ENCODE measurements around the gene POR. TPM values are rescaled to one million over a fixed set of nuclear protein-coding genes. Genes with fewer than 3 reads are reported as not detected.

The POR gene
- total RNA-seq, 1 experiment from 2014 or later, result 162 TPM

DNA sequence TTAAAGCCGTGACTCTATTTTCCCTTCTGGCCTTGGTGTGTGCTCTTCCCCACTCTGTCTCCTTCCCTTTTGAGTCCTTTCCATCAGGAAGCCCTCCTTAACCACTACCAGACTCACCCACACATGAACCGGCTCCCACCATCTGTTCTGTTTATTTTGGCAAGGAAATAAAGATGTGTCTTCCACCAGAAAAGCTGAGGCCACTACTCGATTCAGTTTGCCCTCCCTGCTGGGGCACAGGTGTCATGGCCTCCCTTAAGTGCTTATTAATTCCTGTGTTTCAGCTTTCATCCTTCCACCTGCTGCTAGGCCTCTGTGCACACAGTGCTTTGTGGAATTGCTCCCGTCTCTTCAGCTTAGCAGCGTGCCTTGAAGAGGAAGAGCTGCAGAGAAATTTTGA, 16.7 kb downstream of the POR start:
- TF ChIP-seq, protein P1, sequence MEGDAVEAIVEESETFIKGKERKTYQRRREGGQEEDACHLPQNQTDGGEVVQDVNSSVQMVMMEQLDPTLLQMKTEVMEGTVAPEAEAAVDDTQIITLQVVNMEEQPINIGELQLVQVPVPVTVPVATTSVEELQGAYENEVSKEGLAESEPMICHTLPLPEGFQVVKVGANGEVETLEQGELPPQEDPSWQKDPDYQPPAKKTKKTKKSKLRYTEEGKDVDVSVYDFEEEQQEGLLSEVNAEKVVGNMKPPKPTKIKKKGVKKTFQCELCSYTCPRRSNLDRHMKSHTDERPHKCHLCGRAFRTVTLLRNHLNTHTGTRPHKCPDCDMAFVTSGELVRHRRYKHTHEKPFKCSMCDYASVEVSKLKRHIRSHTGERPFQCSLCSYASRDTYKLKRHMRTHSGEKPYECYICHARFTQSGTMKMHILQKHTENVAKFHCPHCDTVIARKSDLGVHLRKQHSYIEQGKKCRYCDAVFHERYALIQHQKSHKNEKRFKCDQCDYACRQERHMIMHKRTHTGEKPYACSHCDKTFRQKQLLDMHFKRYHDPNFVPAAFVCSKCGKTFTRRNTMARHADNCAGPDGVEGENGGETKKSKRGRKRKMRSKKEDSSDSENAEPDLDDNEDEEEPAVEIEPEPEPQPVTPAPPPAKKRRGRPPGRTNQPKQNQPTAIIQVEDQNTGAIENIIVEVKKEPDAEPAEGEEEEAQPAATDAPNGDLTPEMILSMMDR (IDR thresholded peaks at IDR 0.05; ENCODE audit: insufficient read depth in 1 of 2, low read depth in 1 of 2, low read length in 1 of 2, severe bottlenecking in 1 of 2, unreplicated experiment in 1 of 2), result no peak
- ChIA-PET CTCF (no interaction called here), POLR2A (no interaction called here)
- Mint-ChIP-seq H3K27me3 (ENCODE audit: insufficient read depth, unreplicated experiment) (no peaks in the 10 kb centered on the region), H3K4me3 (ENCODE audit: unreplicated experiment) (no peak overlapping the region), H3K4me1 (ENCODE audit: low read depth, unreplicated experiment) (peaks cover 12% of the 10 kb centered on the region), H3K9me3 (ENCODE audit: unreplicated experiment) (peaks cover 9% of the 10 kb centered on the region), H3K36me3 (ENCODE audit: insufficient read depth, unreplicated experiment) (peaks cover 62% of the 10 kb centered on the region), H3K27ac (ENCODE audit: unreplicated experiment) (no peak overlapping the region)
- no peak overlapping the region for H3K4me3 ChIP-seq (ENCODE audit: low read depth, low read length)
- H3K27me3 ChIP-seq (replicated peaks; ENCODE audit: control insufficient read depth, insufficient read depth, low read length), result no peaks in the 10 kb centered on the region
- DNase-seq, result no peak
- H3K36me3 ChIP-seq (ENCODE audit: control insufficient read depth, insufficient read depth, low read length), result no peaks in the 10 kb centered on the region
- BruUV-seq (replicated peaks), result no TSS peak
- intact Hi-C loops (cut with micrococcal nuclease; ENCODE audit: unreplicated experiment), result no loop called here
- H3K9me3 ChIP-seq, result no peaks in the 10 kb centered on the region
- peaks cover 15% of the 10 kb centered on the region for H3K4me1 ChIP-seq

DNA sequence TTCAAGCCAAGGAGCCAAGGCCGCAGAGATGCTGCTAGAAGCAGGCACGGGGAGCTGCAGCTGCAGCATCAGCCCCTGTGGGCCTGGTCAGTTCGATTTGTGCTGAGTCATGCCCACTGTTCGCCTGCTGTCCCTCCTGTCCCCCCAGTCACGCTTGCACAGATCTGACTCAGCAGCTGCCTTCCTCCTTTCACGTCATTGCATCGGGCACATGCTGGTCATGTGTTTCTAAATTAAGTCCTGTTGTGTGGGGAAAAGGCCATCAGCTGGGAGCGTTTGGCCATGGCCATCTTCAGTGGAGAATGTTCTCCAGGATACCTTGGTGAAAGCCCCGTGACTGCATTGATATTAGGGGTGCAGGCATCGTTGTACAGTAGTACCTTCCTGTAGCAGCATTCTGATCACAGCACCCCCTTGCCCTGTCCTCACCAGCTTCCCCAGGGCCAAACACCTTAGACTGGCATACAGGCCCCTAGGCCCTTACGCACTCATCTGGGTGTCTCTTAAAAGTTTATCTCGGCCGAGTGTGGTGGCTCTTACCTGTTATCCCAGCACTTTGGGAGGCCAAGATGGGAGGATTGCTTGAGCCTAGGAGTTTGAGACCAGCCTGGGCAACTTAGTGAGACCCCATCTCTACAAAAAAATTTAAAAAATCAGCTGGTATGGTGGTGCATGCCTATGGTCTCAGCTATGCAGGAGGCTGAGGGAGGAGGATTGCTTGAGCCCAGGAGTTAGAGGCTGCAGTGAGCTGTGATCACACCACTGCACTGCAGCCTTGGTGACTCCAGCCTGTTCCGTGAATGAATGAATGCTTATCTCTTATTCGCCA, 23.2 kb downstream of the POR start:
- Mint-ChIP-seq H3K27ac (ENCODE audit: unreplicated experiment) (peak overlapping the region; percentile 43), H3K36me3 (ENCODE audit: insufficient read depth, unreplicated experiment) (peaks cover 25% of the 10 kb centered on the region), H3K27me3 (ENCODE audit: insufficient read depth, unreplicated experiment) (no peaks in the 10 kb centered on the region), H3K4me1 (ENCODE audit: low read depth, unreplicated experiment) (peaks cover 18% of the 10 kb centered on the region), H3K9me3 (ENCODE audit: unreplicated experiment) (peaks cover 9% of the 10 kb centered on the region), H3K4me3 (ENCODE audit: unreplicated experiment) (no peak overlapping the region)
- no peaks in the 10 kb centered on the region; the same call in 1 of the 2 replicates for H3K36me3 ChIP-seq (ENCODE audit: control insufficient read depth, insufficient read depth, low read length)
- DNase-seq, result peak; percentile 46 to 59
- no peak overlapping the region for H3K4me3 ChIP-seq (ENCODE audit: low read depth, low read length)
- POLR2A ChIA-PET, result interaction anchor here (0.5 kb wide), 1 partner anchor 29 kb away, joined by 12 read pairs; no protein-coding TSS in a partner anchor
- intact Hi-C loops (cut with micrococcal nuclease; ENCODE audit: unreplicated experiment), result no loop called here
- TF ChIP-seq, protein P1 (IDR thresholded peaks at IDR 0.05; ENCODE audit: insufficient read depth in 1 of 2, low read depth in 1 of 2, low read length in 1 of 2, severe bottlenecking in 1 of 2, unreplicated experiment in 1 of 2), result no peak
- CTCF ChIA-PET, result interaction anchor here (0.6 kb wide), 1 partner anchor 23 kb away, joined by 3 read pairs; no protein-coding TSS in a partner anchor
- H3K4me1 ChIP-seq, result peaks cover 15% of the 10 kb centered on the region
- H3K27me3 ChIP-seq (replicated peaks; ENCODE audit: control insufficient read depth, insufficient read depth, low read length), result no peaks in the 10 kb centered on the region
- no peaks in the 10 kb centered on the region for H3K9me3 ChIP-seq
- BruUV-seq (replicated peaks), result no TSS peak

DNA sequence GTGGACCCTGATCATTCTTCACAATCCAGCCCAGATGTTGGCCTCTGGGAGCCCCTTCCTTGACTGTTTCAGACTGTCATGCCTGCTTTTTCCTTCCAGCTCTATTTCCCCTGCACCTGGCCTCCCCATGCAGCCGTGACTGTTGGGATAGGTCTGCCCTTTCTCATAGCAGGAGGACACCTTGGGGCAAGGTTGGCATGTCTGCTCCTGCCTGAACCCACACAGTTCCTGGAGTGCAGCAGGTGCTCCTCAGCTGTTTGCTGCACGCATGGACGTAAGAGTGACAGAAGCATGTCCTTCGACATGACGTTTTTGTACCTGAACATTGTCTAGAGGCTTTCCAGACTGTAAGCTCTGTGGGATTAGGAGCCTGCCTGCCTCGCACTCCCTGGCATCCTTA, 24.0 kb downstream of the POR start:
- POLR2A ChIA-PET, result interaction anchor here (0.6 kb wide), 1 partner anchor 112 kb away, joined by 3 read pairs; no protein-coding TSS in a partner anchor
- H3K27ac Mint-ChIP-seq (ENCODE audit: unreplicated experiment), result no peak overlapping the region

More for the DNA sequence above, 24.0 kb downstream of the POR start:
- H3K27me3 ChIP-seq (replicated peaks; ENCODE audit: control insufficient read depth, insufficient read depth, low read length), result no peaks in the 10 kb centered on the region
- CTCF ChIA-PET, result no interaction called here
- Mint-ChIP-seq H3K36me3 (ENCODE audit: insufficient read depth, unreplicated experiment) (peaks cover 21% of the 10 kb centered on the region), H3K4me1 (ENCODE audit: low read depth, unreplicated experiment) (peaks cover 13% of the 10 kb centered on the region), H3K9me3 (ENCODE audit: unreplicated experiment) (peaks cover 4% of the 10 kb centered on the region), H3K4me3 (ENCODE audit: unreplicated experiment) (no peak overlapping the region), H3K27me3 (ENCODE audit: insufficient read depth, unreplicated experiment) (no peaks in the 10 kb centered on the region)
- TF ChIP-seq, protein P1 (IDR thresholded peaks at IDR 0.05; ENCODE audit: insufficient read depth in 1 of 2, low read depth in 1 of 2, low read length in 1 of 2, severe bottlenecking in 1 of 2, unreplicated experiment in 1 of 2), result no peak
- H3K36me3 ChIP-seq (ENCODE audit: control insufficient read depth, insufficient read depth, low read length), result no peaks in the 10 kb centered on the region; the same call in 1 of the 2 replicates
- H3K4me3 ChIP-seq (ENCODE audit: low read depth, low read length), result no peak overlapping the region
- DNase-seq, result no peak
- intact Hi-C loops (cut with micrococcal nuclease; ENCODE audit: unreplicated experiment), result no loop called here
- H3K4me1 ChIP-seq, result peaks cover 13% of the 10 kb centered on the region; the same call in 1 of the 2 replicates
- no TSS peak for BruUV-seq (replicated peaks)
- no peaks in the 10 kb centered on the region for H3K9me3 ChIP-seq

All from Caco-2 (cell line).